CD4-positive, alpha-beta T cell treated with Interleukin-17A for 1 hour (primary cell): ENCODE results near the gene TTL.
A peak's percentile ranks its signal among the peaks of the same experiment; 100 is the strongest.
"Not testable (repeated sequence)": the region's sequence is repeated elsewhere in the genome, so short reads cannot be mapped to it uniquely, and the experiment has no call there.

Experiments
- DNase-seq: peaks from one replicate; pipeline ENCODE4 v3.0.0-alpha.2; 2020

Gene TTL

GRCh38 chr2:112481528-112482233 is at the start of gene TTL:
TTL (plus strand) TSS chr2:112482156; CDS start chr2:112482345, 189 bp downstream.
- peak; percentile 78 for DNase-seq

- not testable (repeated sequence) for DNase-seq
These were observed 49.6 kb upstream of the TTL start for GRCh38 chr2:112432390-112432734.

DNA sequence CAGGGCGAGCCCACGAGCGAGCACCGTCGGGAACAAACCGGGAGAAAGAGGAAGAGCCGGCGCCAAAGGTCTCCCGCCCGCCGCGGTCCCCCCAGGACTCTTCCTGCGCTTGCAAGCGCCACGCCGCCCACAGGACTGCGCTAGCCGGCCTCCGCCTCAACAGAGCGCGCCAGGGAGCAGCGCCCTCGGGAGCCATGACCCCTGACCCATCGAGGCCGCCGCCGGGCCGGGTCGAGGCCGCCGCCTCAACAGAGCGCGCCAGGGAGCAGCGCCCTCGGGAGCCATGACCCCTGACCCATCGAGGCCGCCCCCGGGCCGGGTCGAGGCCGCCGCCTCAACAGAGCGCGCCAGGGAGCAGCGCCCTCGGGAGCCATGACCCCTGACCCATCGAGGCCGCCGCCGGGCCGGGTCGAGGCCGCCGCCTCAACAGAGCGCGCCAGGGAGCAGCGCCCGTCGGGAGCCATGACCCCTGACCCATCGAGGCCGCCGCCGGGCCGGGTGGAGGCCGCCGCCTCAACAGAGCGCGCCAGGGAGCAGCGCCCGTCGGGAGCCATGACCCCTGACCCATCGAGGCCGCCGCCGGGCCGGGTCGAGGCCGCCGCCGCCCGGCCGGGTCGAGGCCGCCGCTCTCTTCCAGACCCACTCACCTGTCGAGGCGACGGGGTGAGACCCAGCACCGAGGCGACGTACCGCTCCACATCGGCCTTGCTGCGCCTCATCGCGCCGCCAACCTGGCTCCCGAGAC is 49.0 kb upstream of the TTL start:
- peak; percentile 38 for DNase-seq

DNA sequence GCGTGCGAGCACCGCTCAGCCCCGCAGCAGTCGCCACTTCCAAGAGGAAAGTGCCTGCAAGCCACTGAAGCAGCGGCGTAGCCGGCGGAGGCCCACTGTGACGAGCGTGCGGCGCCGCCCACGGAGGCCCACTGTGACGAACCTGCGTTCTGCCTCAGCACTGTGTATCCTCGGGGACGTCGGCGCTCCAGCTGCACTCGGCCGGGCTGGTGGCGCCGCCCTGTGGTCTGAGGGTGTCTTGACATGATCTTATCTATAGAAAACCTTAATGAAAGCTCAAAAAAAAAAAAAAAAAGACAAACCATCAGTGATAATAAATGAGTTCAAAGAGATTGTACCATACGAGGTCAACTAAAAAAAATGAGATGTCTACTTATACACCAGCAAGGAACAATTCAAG is 48.5 kb upstream of the TTL start, which contains the start of gene RGPD8:
RGPD8 (minus strand) TSS at position 166 of the 400 bp plus-strand sequence. CDS start 192 bp downstream, outside the sequence.
- DNase-seq: peak; percentile 93

- no peak for DNase-seq
These were observed 47.8 kb upstream of the TTL start for GRCh38 chr2:112433932-112434730.

- DNase-seq: not testable (repeated sequence)
These were observed 46.9 kb upstream of the TTL start for GRCh38 chr2:112434890-112435715.

DNA sequence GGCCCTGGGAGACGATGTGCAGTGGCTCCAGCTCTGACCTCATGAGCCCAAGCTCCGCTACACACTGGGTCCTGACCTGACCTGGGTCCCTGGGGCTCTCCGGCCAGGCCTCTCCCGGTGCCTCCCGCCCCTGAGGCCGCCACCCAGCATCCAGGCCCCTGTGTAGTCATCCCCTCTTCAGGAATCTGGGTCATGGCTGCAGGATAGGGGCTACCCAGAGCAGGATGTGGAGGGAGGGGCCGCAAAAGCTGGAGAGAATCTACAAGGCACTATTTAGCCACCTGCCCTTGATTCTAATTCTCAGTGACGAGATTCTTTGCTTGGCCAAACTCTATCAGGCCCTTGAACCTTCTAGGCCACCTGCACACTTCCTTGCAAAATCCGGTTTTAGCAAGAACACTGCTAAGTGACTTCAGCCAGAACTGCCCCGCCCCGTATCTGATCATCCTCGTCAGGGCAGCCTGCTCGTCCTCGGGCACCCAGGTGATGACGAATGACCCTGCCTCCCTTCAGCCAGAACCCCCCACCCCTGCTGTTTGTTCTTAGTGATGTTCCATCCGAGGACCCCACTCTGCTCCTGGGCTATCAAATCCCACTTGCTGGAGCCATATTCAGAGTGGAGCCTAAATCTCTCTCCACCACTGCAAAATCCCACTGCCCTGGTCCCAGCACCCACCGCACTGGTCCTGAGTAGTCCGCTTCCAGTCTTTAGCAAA is 46.1 kb upstream of the TTL start:
- not testable (repeated sequence) for DNase-seq

DNA sequence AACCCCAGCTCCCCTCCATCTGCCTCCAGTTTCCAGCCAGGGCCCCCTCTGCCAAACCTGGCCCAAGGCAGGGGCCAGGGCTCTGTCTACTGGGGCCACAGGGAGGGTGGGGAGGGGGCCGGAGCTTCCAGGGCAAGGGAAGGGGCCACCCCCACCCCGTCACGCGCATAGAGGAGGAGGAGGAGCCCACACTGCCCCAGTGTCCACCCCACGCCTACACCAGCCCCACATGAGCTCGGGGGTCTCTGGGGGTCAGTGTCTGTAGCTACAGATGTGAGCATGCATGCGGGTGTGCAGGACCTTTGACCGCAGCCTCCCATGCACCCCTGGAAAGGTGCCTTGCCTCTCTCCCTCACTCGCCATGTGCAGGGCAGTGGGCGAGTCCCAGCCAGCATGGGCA is 45.0 kb upstream of the TTL start:
- DNase-seq: not testable (repeated sequence)

GRCh38 chr2:112437405-112437831 is 44.5 kb upstream of the TTL start:
- not testable (repeated sequence) for DNase-seq

- not testable (repeated sequence) for DNase-seq
These were observed 43.2 kb upstream of the TTL start for GRCh38 chr2:112438603-112439261.

- not testable (repeated sequence) for DNase-seq
These were observed 37.7 kb upstream of the TTL start for GRCh38 chr2:112444256-112444655.

GRCh38 chr2:112449854-112450253 is 32.1 kb upstream of the TTL start:
- DNase-seq: no peak

GRCh38 chr2:112451317-112451716 is 30.6 kb upstream of the TTL start:
- no peak for DNase-seq

GRCh38 chr2:112454586-112454985 is 27.4 kb upstream of the TTL start:
- DNase-seq: no peak

GRCh38 chr2:112459372-112459771 is 22.6 kb upstream of the TTL start:
- no peak for DNase-seq

DNA sequence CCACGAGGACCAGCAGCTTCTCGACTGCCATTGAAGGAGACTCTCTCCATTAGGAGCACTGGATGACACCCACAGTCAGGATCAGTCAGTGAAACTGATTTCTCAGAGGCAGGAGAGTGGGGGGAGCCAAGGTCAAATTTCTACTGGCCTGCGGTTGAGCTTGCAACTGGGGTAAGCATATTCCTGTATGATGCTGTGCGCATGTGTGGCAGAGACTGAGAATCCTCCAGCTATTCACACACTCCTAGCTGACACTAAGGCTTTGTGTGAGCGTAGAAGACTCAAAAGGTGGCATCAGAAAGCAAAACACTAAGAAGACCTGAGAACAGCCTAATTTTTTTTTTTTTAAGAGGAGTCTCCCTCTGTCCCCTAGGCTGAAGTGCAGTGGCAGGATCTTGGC is 19.8 kb upstream of the TTL start:
- DNase-seq: no peak

- no peak for DNase-seq
These were observed 18.7 kb upstream of the TTL start for GRCh38 chr2:112463256-112463655.

DNA sequence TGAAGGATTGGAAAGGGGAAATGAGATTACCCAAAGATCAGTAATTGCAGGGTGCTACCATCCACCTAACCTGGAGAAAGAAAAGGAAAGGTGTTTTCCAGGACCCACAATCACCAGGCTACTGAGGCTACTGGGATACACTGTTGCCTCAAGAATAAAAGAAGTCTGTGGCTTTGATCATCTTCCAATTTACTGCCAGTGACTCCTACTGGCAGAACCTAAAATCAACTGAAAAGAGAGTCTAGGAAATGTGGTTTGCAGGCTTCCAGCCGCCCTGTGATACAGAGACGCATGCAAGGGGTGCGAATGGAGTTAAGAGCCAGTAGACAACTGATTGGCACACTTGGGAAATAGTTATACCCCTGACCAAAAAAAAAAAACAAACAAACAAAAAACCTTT is 16.6 kb upstream of the TTL start:
- DNase-seq: no peak

DNA sequence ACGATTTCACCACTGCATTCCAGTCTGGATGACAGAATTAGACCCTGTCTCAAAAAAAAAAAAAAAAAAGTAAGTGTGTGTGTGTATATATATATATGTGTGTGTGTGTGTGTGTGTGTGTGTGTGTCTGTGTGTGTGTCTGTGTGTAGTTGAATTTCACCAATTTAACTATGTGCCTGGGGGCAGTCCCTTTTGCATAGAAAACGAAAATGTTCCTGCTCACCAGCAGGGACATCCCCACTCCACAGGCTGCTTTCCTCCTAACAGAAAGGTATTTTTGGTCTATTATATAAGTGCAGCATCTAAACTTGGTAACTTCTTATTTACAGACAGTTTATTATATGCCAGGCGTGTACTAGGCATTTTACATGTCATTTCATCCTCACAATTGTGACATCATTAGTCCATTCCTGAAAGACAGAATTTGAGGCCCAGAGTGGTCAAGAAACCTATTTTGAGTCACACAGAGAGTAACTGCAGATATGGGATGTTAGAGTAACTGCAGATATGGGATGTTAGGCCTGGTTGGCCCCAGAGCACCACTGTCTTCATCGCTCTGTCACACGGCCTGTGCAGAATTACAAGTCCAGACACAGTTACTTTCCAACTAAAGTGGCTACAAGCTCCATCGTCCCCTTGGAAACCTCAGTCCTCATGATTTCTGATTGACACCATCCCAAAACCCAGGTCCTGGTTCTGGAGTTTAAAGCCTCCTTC is 9.3 kb upstream of the TTL start:
- DNase-seq: no peak

- DNase-seq: no peak
These were observed 7.0 kb upstream of the TTL start for GRCh38 chr2:112474844-112475486.
